Chondrocyte (in vitro differentiated cells): ENCODE data around the gene OSBPL6. TPM values are rescaled to one million over a fixed set of nuclear protein-coding genes. Genes with fewer than 3 reads are reported as not detected.

Source experiments
- DNase-seq: peaks from one replicate; pipeline ENCODE4 v3.0.0; 2021; ENCODE audit warnings: mixed read lengths, low spot score
- H3K27ac Mint-ChIP-seq: one replicate; pipeline ENCODE4 v1.8.0; 2021; ENCODE audit warnings: mild to moderate bottlenecking, moderate library complexity, mixed read lengths; ENCODE audit not compliant: unreplicated experiment
- H3K27me3 Mint-ChIP-seq: 2 replicates; pipeline ENCODE4 v1.8.0; 2021; ENCODE audit warnings: low read depth, mixed read lengths
- H3K36me3 Mint-ChIP-seq: 2 replicates; pipeline ENCODE4 v1.8.0; 2021; ENCODE audit warnings: low read depth, mixed read lengths
- H3K4me1 Mint-ChIP-seq: 2 replicates; pipeline ENCODE4 v1.8.0; 2021; ENCODE audit warnings: low read depth, mild to moderate bottlenecking, mixed read lengths
- H3K4me3 Mint-ChIP-seq: one replicate; pipeline ENCODE4 v1.8.0; 2021; ENCODE audit warnings: mild to moderate bottlenecking, moderate library complexity, mixed read lengths; ENCODE audit not compliant: unreplicated experiment
- H3K9me3 Mint-ChIP-seq: 2 replicates; pipeline ENCODE4 v1.8.0; 2021; ENCODE audit warnings: low read depth, mixed read lengths
- CTCF ChIP-seq: fragments of 200-600 bp; sonication (generic); IDR thresholded peaks from 2 replicates; pipeline ENCODE4 v1.5.0; 2021; ENCODE audit warnings: antibody characterized with exemption, mild to moderate bottlenecking, moderate library complexity
- total RNA-seq: library from RNA; stranded (reverse); gene quantifications from 3 replicates; pipeline ENCODE4 v1.2.1, GENCODE V29; 2021

OSBPL6 gene
- total RNA-seq, 1 donor from 2014 or later = 10.3 TPM

- DNase-seq = no peak
- Mint-ChIP-seq H3K27me3 (no peaks in the 10 kb centered on the region), H3K4me3 (no peak overlapping the region), H3K9me3 (peaks cover 6% of the 10 kb centered on the region), H3K36me3 (peaks cover 4% of the 10 kb centered on the region), H3K4me1 (peaks cover 6% of the 10 kb centered on the region), H3K27ac (no peak overlapping the region)
- TF ChIP-seq CTCF = no peak
Measured at GRCh38 chr2:178287652-178288344, 93.5 kb downstream of the OSBPL6 start.

GRCh38 chr2:178291703-178292102 lies 97.4 kb downstream of the OSBPL6 start:
- Mint-ChIP-seq H3K36me3 (peaks cover 4% of the 10 kb centered on the region), H3K4me3 (no peak overlapping the region), H3K27ac (no peak overlapping the region)

DNA sequence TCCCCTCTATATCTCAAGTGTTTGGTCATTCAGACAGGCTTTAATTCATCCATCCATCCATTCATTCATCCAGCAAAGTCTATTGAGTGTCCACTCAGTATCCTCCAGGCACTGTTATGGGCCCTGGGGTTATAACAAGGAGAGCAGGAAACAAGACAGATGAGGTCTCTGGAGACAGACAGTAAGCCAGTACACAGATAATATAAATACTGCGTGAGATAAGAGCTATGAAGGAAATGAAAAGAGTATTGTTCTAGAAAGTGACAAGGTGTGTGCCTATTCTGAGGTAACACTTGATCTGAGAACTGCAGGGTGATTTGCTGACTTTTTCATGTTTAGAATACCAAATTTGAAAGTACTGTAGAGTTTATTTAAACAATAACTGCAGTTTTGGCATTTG lies 98.3 kb downstream of the OSBPL6 start:
- Mint-ChIP-seq H3K9me3 (peaks cover 6% of the 10 kb centered on the region), H3K4me3 (no peak overlapping the region), H3K36me3 (peaks cover 4% of the 10 kb centered on the region), H3K27ac (no peak overlapping the region), H3K4me1 (no peaks in the 10 kb centered on the region), H3K27me3 (no peaks in the 10 kb centered on the region)
- no peak for DNase-seq
- TF ChIP-seq CTCF = no peak

More at GRCh38 chr2:178291703-178292102, 97.4 kb downstream of the OSBPL6 start:
- Mint-ChIP-seq H3K27me3 (no peaks in the 10 kb centered on the region), H3K9me3 (peaks cover 6% of the 10 kb centered on the region), H3K4me1 (no peaks in the 10 kb centered on the region)
- no peak for DNase-seq
- TF ChIP-seq CTCF = no peak

DNA sequence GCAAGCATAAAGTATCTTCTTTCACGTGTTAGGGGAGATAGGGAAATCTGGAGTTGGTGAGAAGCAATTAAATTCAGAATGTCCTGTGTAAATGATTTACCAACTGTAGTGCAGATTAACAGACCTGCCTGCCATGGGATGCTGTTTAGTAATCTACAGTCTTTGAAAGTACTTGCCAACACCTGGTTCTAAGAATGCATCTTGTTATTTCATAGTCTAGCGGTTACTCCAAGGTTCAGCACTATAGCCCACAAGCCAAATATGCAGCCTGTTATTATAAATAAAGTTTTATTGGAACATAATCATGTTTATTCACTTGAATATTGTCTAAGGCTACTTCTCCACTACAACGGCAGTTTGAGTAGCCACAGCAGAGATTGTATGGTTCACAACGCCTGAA lies 100.8 kb downstream of the OSBPL6 start:
- Mint-ChIP-seq H3K36me3 (no peaks in the 10 kb centered on the region), H3K9me3 (peaks cover 4% of the 10 kb centered on the region), H3K27me3 (no peaks in the 10 kb centered on the region), H3K4me1 (peaks cover 13% of the 10 kb centered on the region), H3K4me3 (no peak overlapping the region), H3K27ac (no peak overlapping the region)
- no peak for DNase-seq
- no peak for TF ChIP-seq CTCF

DNA sequence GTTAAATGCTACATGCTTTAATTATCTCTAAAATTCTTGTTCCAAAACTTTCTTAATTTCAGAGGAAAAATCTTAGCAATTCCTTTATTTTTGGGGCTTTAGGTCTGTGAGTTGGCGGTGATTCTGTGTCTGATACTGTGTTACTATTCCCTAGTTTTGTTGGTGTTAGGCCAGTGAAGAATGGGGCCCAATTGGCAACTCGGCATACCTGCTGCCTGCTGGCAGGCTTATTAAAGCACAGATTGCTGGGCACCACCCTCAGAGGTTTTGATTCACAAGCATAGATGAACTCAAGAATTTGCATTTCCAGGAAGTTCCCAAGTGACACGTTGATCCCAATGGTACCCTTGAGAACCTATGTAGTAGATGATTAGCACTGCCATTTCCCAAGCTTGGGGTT lies 101.6 kb downstream of the OSBPL6 start:
- no peak for DNase-seq
- no peak overlapping the region for H3K27ac Mint-ChIP-seq
- TF ChIP-seq CTCF = no peak
- H3K4me1 Mint-ChIP-seq = peaks cover 13% of the 10 kb centered on the region
- H3K27me3 Mint-ChIP-seq = no peaks in the 10 kb centered on the region
- no peaks in the 10 kb centered on the region for H3K36me3 Mint-ChIP-seq
- H3K4me3 Mint-ChIP-seq = no peak overlapping the region
- no peaks in the 10 kb centered on the region for H3K9me3 Mint-ChIP-seq
